Type B pancreatic cell (in vitro differentiated cells): Measurements from ENCODE around the gene MS4A10. TPM values are rescaled to one million over a fixed set of nuclear protein-coding genes. Genes with fewer than 3 reads are reported as not detected.

Experiments
- DNase-seq: peaks from one replicate; pipeline ENCODE4 v3.0.0; 2021; ENCODE audit warnings: mixed read lengths; ENCODE audit not compliant: unreplicated experiment; ENCODE audit errors: extremely low spot score
- H3K27ac Mint-ChIP-seq: 2 replicates; pipeline ENCODE4 v1.8.0; 2021; ENCODE audit warnings: mild to moderate bottlenecking, mixed read lengths
- H3K27me3 Mint-ChIP-seq: 2 replicates; pipeline ENCODE4 v1.8.0; 2021; ENCODE audit warnings: mixed read lengths
- H3K36me3 Mint-ChIP-seq: 2 replicates; pipeline ENCODE4 v1.8.0; 2021; ENCODE audit warnings: mixed read lengths
- H3K4me1 Mint-ChIP-seq: one replicate; pipeline ENCODE4 v1.8.0; 2021; ENCODE audit warnings: mixed read lengths; ENCODE audit not compliant: unreplicated experiment
- H3K4me3 Mint-ChIP-seq: 2 replicates; pipeline ENCODE4 v1.8.0; 2021; ENCODE audit warnings: mild to moderate bottlenecking, mixed read lengths
- H3K9me3 Mint-ChIP-seq: 2 replicates; pipeline ENCODE4 v1.8.0; 2021; ENCODE audit warnings: mixed read lengths
- CTCF ChIP-seq: fragments of 200-600 bp; sonication (generic); conservative IDR thresholded peaks from 2 replicates; pipeline ENCODE4 v1.5.0; 2021; ENCODE audit warnings: antibody characterized with exemption, mild to moderate bottlenecking
- total RNA-seq: library from RNA; stranded (reverse); gene quantifications from 2 replicates; pipeline ENCODE4 v1.2.1, GENCODE V29; 2021; ENCODE audit warnings: low replicate concordance

The MS4A10 gene
- total RNA-seq, 1 donor from 2014 or later = not detected

GRCh38 chr11:60780774-60781173, 4.4 kb upstream of the MS4A10 start:
- Mint-ChIP-seq H3K36me3 (no peaks in the 10 kb centered on the region), H3K4me1 (peaks cover 7% of the 10 kb centered on the region), H3K4me3 (no peak overlapping the region), H3K27me3 (peaks cover 5% of the 10 kb centered on the region), H3K9me3 (no peaks in the 10 kb centered on the region), H3K27ac (no peak overlapping the region)
- no peak for TF ChIP-seq CTCF
- no peak for DNase-seq

GRCh38 chr11:60781286-60781980, 3.7 kb upstream of the MS4A10 start:
- no peaks in the 10 kb centered on the region for H3K9me3 Mint-ChIP-seq
- no peak for TF ChIP-seq CTCF
- H3K27ac Mint-ChIP-seq = no peak overlapping the region
- peaks cover 5% of the 10 kb centered on the region for H3K27me3 Mint-ChIP-seq
- no peaks in the 10 kb centered on the region for H3K36me3 Mint-ChIP-seq
- DNase-seq = no peak
- H3K4me3 Mint-ChIP-seq = no peak overlapping the region
- H3K4me1 Mint-ChIP-seq = peaks cover 12% of the 10 kb centered on the region

GRCh38 chr11:60781981-60782316, 3.2 kb upstream of the MS4A10 start:
- Mint-ChIP-seq H3K9me3 (no peaks in the 10 kb centered on the region), H3K27me3 (peaks cover 5% of the 10 kb centered on the region), H3K27ac (no peak overlapping the region), H3K4me3 (no peak overlapping the region), H3K36me3 (no peaks in the 10 kb centered on the region), H3K4me1 (peaks cover 12% of the 10 kb centered on the region)
- TF ChIP-seq CTCF = no peak
- DNase-seq = no peak

GRCh38 chr11:60782393-60783140, 2.6 kb upstream of the MS4A10 start:
- H3K27me3 Mint-ChIP-seq = peaks cover 5% of the 10 kb centered on the region
- no peak overlapping the region for H3K4me3 Mint-ChIP-seq
- no peak for TF ChIP-seq CTCF
- no peaks in the 10 kb centered on the region for H3K9me3 Mint-ChIP-seq
- H3K4me1 Mint-ChIP-seq = peaks cover 16% of the 10 kb centered on the region
- H3K27ac Mint-ChIP-seq = no peak overlapping the region
- DNase-seq = no peak
- no peaks in the 10 kb centered on the region for H3K36me3 Mint-ChIP-seq

- H3K27ac Mint-ChIP-seq = no peak overlapping the region
- no peaks in the 10 kb centered on the region for H3K36me3 Mint-ChIP-seq
- H3K27me3 Mint-ChIP-seq = peaks cover 5% of the 10 kb centered on the region
- H3K4me1 Mint-ChIP-seq = peaks cover 16% of the 10 kb centered on the region
- TF ChIP-seq CTCF = no peak
- H3K4me3 Mint-ChIP-seq = no peak overlapping the region
- H3K9me3 Mint-ChIP-seq = no peaks in the 10 kb centered on the region
- DNase-seq = no peak
These were observed 2.0 kb upstream of the MS4A10 start for GRCh38 chr11:60783141-60783484.
